Measurements from ENCODE around the gene PCBP3.

The PCBP3 gene

DNA sequence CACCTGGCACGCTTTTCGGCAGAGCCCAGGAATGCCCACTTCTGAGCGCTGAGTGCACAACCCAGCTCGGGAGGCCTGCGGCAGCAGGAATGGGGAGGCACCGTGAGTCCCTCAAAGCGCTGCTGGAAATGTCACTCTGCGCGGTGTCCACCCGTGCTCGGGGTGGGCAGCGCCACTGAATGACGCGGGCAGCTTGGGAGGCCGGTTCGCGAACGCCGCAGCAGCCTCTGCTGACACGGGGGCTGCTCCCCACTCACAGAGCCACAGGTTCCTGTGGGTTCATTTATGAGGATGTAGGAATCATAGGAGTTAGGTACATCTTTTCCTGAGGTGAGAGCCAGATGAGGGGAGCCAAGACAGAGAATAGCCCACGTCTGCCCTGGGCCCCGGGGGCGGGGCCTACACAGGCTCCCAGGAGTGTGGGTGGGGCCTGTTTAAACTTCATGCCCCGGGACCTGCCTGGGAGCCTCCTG, 191.3 kb downstream of the PCBP3 start:
- H2AFZ ChIP-seq (ENCODE audit: insufficient read depth, low read length, poor library complexity) = no peak overlapping the region
- no peak overlapping the region for H4K12ac ChIP-seq (ENCODE audit: low read depth, low read length)
- H4K8ac ChIP-seq (ENCODE audit: low read depth, low read length) = no peak overlapping the region
- no peak overlapping the region for H3K4me3 ChIP-seq (ENCODE audit: low read depth, low read length)
- no peak overlapping the region for H2AK5ac ChIP-seq (ENCODE audit: low read length)
- H3K14ac ChIP-seq (ENCODE audit: low read length) = no peak overlapping the region
- H2BK12ac ChIP-seq (ENCODE audit: low read length) = no peak overlapping the region
- H3K18ac ChIP-seq (ENCODE audit: low read length) = no peak overlapping the region
- H3K79me1 ChIP-seq (ENCODE audit: low read length) = no peaks in the 10 kb centered on the region
- no peak overlapping the region for H2BK120ac ChIP-seq (ENCODE audit: insufficient read depth, low read length, poor library complexity)
- H3K4me2 ChIP-seq (ENCODE audit: low read length) = no peak overlapping the region
- H4K91ac ChIP-seq (ENCODE audit: low read depth, low read length) = no peak overlapping the region
- no peaks in the 10 kb centered on the region for H3K9me3 ChIP-seq (ENCODE audit: insufficient read depth, low read depth, low read length)
- H3K9ac ChIP-seq (ENCODE audit: low read length) = no peak overlapping the region
- no peaks in the 10 kb centered on the region for H3K27me3 ChIP-seq (ENCODE audit: insufficient read depth, low read length)
- no peak overlapping the region for H2BK5ac ChIP-seq (ENCODE audit: low read depth, low read length, poor library complexity)
- no CpG with 5 or more reads among the region's 24 CpGs for WGBS (ENCODE audit: extremely low coverage, insufficient coverage, insufficient read length)
- no peaks in the 10 kb centered on the region for H3K36me3 ChIP-seq (ENCODE audit: control insufficient read depth in 1 of 2, insufficient read depth in 2 of 2, low read length in 2 of 2)
- no peak overlapping the region for H3K23ac ChIP-seq (ENCODE audit: low read length)
- H3K27ac ChIP-seq (ENCODE audit: low read depth, low read length) = no peak overlapping the region
- no peaks in the 10 kb centered on the region for H3K79me2 ChIP-seq (ENCODE audit: control insufficient read depth, insufficient read depth, low read length, poor library complexity)
- peaks cover 0 to 4% of the 10 kb centered on the region in 2 experiments for H3K4me1 ChIP-seq (ENCODE audit: control insufficient read depth in 1 of 2, insufficient read depth in 2 of 2, low read length in 2 of 2)
- no peak overlapping the region for H3K4ac ChIP-seq (ENCODE audit: low read depth, low read length)
- DNase-seq = no peak

- peaks cover 2% of the 10 kb centered on the region for H3K9me3 ChIP-seq (ENCODE audit: insufficient read depth, low read depth, low read length)
- H3K36me3 ChIP-seq (ENCODE audit: control insufficient read depth in 1 of 2, insufficient read depth in 2 of 2, low read length in 2 of 2) = no peaks in the 10 kb centered on the region
Measured at GRCh38 chr21:45835301-45836267, 192.1 kb downstream of the PCBP3 start.

DNA sequence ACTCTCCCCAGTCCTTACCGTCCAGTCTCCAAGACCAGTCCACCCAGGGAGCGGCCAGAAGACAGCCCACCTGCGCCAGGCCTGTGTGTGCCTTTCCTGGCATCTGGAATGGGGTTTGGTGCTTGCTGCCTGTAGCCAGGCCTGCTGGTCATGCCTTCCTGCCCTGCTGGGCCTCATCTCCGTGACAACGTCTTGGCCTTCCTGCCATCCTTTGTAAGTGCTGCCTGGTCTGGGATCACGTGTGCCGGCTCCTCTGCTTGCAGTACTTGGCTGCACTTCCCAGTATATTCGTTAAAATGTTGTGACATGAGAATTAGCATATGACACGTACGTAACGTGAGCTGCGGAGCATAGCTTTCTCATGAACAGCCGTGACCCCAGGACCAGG, 192.7 kb downstream of the PCBP3 start:
- Histone ChIP-seq H3K79me2 (ENCODE audit: control insufficient read depth, insufficient read depth, low read length, poor library complexity) (no peaks in the 10 kb centered on the region), H4K12ac (ENCODE audit: low read depth, low read length) (no peak overlapping the region), H3K27ac (ENCODE audit: low read depth, low read length) (no peak overlapping the region), H3K4me2 (ENCODE audit: low read length) (no peak overlapping the region), H2BK120ac (ENCODE audit: insufficient read depth, low read length, poor library complexity) (no peak overlapping the region), H4K8ac (ENCODE audit: low read depth, low read length) (no peak overlapping the region), H3K9ac (ENCODE audit: low read length) (peak overlapping the region; percentile 3), H2AFZ (ENCODE audit: insufficient read depth, low read length, poor library complexity) (no peak overlapping the region), H3K9me3 (ENCODE audit: insufficient read depth, low read depth, low read length) (peaks cover 2% of the 10 kb centered on the region), H2AK5ac (ENCODE audit: low read length) (no peak overlapping the region), H2BK5ac (ENCODE audit: low read depth, low read length, poor library complexity) (no peak overlapping the region), H3K14ac (ENCODE audit: low read length) (no peak overlapping the region), H3K4me1 (ENCODE audit: control insufficient read depth in 1 of 2, insufficient read depth in 2 of 2, low read length in 2 of 2) (peaks cover 0 to 4% of the 10 kb centered on the region in 2 experiments), H2BK12ac (ENCODE audit: low read length) (no peak overlapping the region), H3K79me1 (ENCODE audit: low read length) (no peaks in the 10 kb centered on the region), H3K4me3 (ENCODE audit: low read depth, low read length) (no peak overlapping the region), H3K36me3 (ENCODE audit: control insufficient read depth in 1 of 2, insufficient read depth in 2 of 2, low read length in 2 of 2) (no peaks in the 10 kb centered on the region), H3K27me3 (ENCODE audit: insufficient read depth, low read length) (no peaks in the 10 kb centered on the region), H4K91ac (ENCODE audit: low read depth, low read length) (no peak overlapping the region), H3K18ac (ENCODE audit: low read length) (no peak overlapping the region), H3K23ac (ENCODE audit: low read length) (no peak overlapping the region), H3K4ac (ENCODE audit: low read depth, low read length) (no peak overlapping the region)
- no peak for DNase-seq
- WGBS (ENCODE audit: extremely low coverage, insufficient coverage, insufficient read length) = no CpG with 5 or more reads among the region's 13 CpGs

More at GRCh38 chr21:45835301-45836267, 192.1 kb downstream of the PCBP3 start:
- Histone ChIP-seq H3K23ac (ENCODE audit: low read length) (no peak overlapping the region), H4K12ac (ENCODE audit: low read depth, low read length) (no peak overlapping the region), H3K4ac (ENCODE audit: low read depth, low read length) (no peak overlapping the region), H2BK5ac (ENCODE audit: low read depth, low read length, poor library complexity) (no peak overlapping the region), H3K4me2 (ENCODE audit: low read length) (no peak overlapping the region), H2AFZ (ENCODE audit: insufficient read depth, low read length, poor library complexity) (no peak overlapping the region), H3K79me1 (ENCODE audit: low read length) (no peaks in the 10 kb centered on the region), H3K9ac (ENCODE audit: low read length) (no peak overlapping the region), H3K79me2 (ENCODE audit: control insufficient read depth, insufficient read depth, low read length, poor library complexity) (no peaks in the 10 kb centered on the region), H3K14ac (ENCODE audit: low read length) (no peak overlapping the region), H4K8ac (ENCODE audit: low read depth, low read length) (no peak overlapping the region), H2AK5ac (ENCODE audit: low read length) (no peak overlapping the region), H2BK12ac (ENCODE audit: low read length) (no peak overlapping the region), H3K27ac (ENCODE audit: low read depth, low read length) (no peak overlapping the region), H3K18ac (ENCODE audit: low read length) (no peak overlapping the region), H3K4me1 (ENCODE audit: control insufficient read depth in 1 of 2, insufficient read depth in 2 of 2, low read length in 2 of 2) (peaks cover 0 to 4% of the 10 kb centered on the region in 2 experiments), H2BK120ac (ENCODE audit: insufficient read depth, low read length, poor library complexity) (no peak overlapping the region), H3K27me3 (ENCODE audit: insufficient read depth, low read length) (no peaks in the 10 kb centered on the region), H3K4me3 (ENCODE audit: low read depth, low read length) (no peak overlapping the region), H4K91ac (ENCODE audit: low read depth, low read length) (no peak overlapping the region)
- no CpG with 5 or more reads among the region's 21 CpGs for WGBS (ENCODE audit: extremely low coverage, insufficient coverage, insufficient read length)
- no peak for DNase-seq

DNA sequence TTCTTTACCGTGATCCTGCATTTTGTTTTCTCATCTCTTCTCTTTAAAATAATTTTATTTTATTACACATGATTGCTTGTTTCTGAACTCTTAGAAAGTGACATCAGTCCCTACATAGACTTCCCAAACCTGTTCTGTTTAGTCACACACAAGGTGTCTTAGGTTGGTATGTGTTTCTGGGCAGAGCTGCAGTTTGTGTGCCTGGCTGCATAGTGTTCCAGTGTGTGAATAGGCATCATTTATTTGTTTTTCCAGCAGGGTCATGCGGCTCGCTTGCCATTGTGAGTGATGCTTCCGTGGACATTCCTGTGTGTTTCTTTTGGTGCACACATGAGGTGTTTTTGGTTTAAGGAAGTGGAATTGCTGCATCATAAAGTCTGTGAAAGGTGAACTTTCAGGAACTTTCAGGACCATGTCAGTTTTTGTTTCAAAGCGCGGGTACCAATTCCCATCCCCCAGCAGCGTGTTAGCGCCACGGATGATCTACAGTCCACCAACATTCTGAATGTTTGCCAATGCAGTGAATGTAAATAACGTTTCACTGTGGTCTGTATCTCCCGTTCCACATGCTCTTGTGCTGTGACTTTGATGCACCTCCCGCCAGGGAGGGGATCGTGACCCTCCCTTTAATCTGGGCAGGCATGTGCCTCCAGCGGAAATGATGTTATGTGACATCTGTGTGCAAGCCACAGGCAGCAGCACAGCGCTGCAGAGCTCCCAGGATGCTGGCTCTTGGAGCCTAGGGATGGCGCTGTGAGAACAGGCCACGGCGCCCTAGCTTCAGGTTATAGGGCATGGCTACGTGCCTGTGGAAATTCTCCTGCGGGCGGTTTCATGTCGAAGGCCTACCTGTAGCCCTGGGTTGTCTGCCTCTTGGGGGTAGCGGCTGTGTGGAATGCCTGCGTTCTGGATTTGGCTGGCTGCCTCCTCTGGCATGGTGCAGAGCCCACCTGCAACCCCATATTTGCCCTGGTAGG, 193.5 kb downstream of the PCBP3 start:
- no peaks in the 10 kb centered on the region for H3K27me3 ChIP-seq (ENCODE audit: insufficient read depth, low read length)
- H3K79me2 ChIP-seq (ENCODE audit: control insufficient read depth, insufficient read depth, low read length, poor library complexity) = no peaks in the 10 kb centered on the region
- no CpG with 5 or more reads among the region's 24 CpGs for WGBS (ENCODE audit: extremely low coverage, insufficient coverage, insufficient read length)
- no peak overlapping the region for H4K91ac ChIP-seq (ENCODE audit: low read depth, low read length)
- H3K27ac ChIP-seq (ENCODE audit: low read depth, low read length) = no peak overlapping the region
- no peak overlapping the region for H2AFZ ChIP-seq (ENCODE audit: insufficient read depth, low read length, poor library complexity)
- H2BK5ac ChIP-seq (ENCODE audit: low read depth, low read length, poor library complexity) = no peak overlapping the region
- H2BK12ac ChIP-seq (ENCODE audit: low read length) = no peak overlapping the region
- H2BK120ac ChIP-seq (ENCODE audit: insufficient read depth, low read length, poor library complexity) = no peak overlapping the region
- no peaks in the 10 kb centered on the region for H3K36me3 ChIP-seq (ENCODE audit: control insufficient read depth in 1 of 2, insufficient read depth in 2 of 2, low read length in 2 of 2)
- no peak overlapping the region for H3K4me2 ChIP-seq (ENCODE audit: low read length)
- H3K4me1 ChIP-seq (ENCODE audit: control insufficient read depth in 1 of 2, insufficient read depth in 2 of 2, low read length in 2 of 2) = peaks cover 0 to 4% of the 10 kb centered on the region in 2 experiments
- H3K4me3 ChIP-seq (ENCODE audit: low read depth, low read length) = no peak overlapping the region
- no peak overlapping the region for H4K8ac ChIP-seq (ENCODE audit: low read depth, low read length)
- no peak overlapping the region for H2AK5ac ChIP-seq (ENCODE audit: low read length)
- no peak overlapping the region for H3K23ac ChIP-seq (ENCODE audit: low read length)
- H3K4ac ChIP-seq (ENCODE audit: low read depth, low read length) = no peak overlapping the region
- H3K9me3 ChIP-seq (ENCODE audit: insufficient read depth, low read depth, low read length) = peaks cover 2% of the 10 kb centered on the region
- no peak overlapping the region for H3K9ac ChIP-seq (ENCODE audit: low read length)
- no peak overlapping the region for H4K12ac ChIP-seq (ENCODE audit: low read depth, low read length)
- no peak overlapping the region for H3K14ac ChIP-seq (ENCODE audit: low read length)
- H3K18ac ChIP-seq (ENCODE audit: low read length) = no peak overlapping the region
- no peaks in the 10 kb centered on the region for H3K79me1 ChIP-seq (ENCODE audit: low read length)
- no peak for DNase-seq
